ENCODE measurements around the gene EPM2A.

GRCh38 chr6:145714731-145715130, 20.6 kb downstream of the EPM2A start:
- TF ChIP-seq POLR2A (IDR thresholded peaks at IDR 0.05) (no peak), CTCF (IDR thresholded peaks at IDR 0.05) (no peak)
